K562 (cell line): ENCODE measurements around the gene PPP2R5A.

ENCODE experiments used
- CTCF ChIP-seq, 3 experiments: IDR thresholded peaks in 2 of 3; conservative IDR thresholded peaks in 1 of 3; 2 replicates each; pipeline ENCODE4 v1.5.1; 2011 to 2012; ENCODE audit warnings: low read length in 3 of 3, mild to moderate bottlenecking in 3 of 3, control low read depth in 2 of 3, improper control_type of control experiment in 1 of 3, inconsistent platforms in 1 of 3, low read depth in 1 of 3, mixed read lengths in 1 of 3, moderate library complexity in 1 of 3; ENCODE audit not compliant: insufficient read depth in 2 of 3
- MXI1 ChIP-seq: IDR thresholded peaks from 2 replicates; pipeline ENCODE4 v1.6.1; 2011; ENCODE audit warnings: low read depth, mild to moderate bottlenecking, improper control_type of control experiment, low read length
- ZNF695 ChIP-seq: fragments of 450-650 bp; formaldehyde crosslinking; IDR thresholded peaks from 2 replicates; pipeline ENCODE4 v1.4.0; 2020; ENCODE audit warnings: mild to moderate bottlenecking, moderate library complexity

GRCh38 chr1:212235857-212236256 is 49.4 kb upstream of the PPP2R5A start:
- TF ChIP-seq CTCF (IDR thresholded peaks at IDR 0.05 in 2 of 3, conservative IDR thresholded peaks at IDR 0.05 in 1 of 3; ENCODE audit: insufficient read depth in 2 of 3, low read depth in 1 of 3, low read length in 3 of 3) (no peak), ZNF695 (CRISPR knock-in tag) (no peak), MXI1 (no peak)
